ENCODE measurements around the gene ZNF608. TPM values are rescaled to one million over a fixed set of nuclear protein-coding genes. Genes with fewer than 3 reads are reported as not detected.
A peak's percentile ranks its signal among the peaks of the same experiment; 100 is the strongest.

The ZNF608 gene
- total RNA-seq, 1 experiment from 2014 or later: 17.5 TPM

- Histone ChIP-seq H3K9me3 (0 out of 2 replicates have a peak, but pooled peaks cover 3% of the 10 kb centered on the region), H3K4me3 (ENCODE audit: low read depth, low read length) (no peak overlapping the region), H3K27me3 (replicated peaks; ENCODE audit: control insufficient read depth, insufficient read depth, low read length) (no peaks in the 10 kb centered on the region), H3K4me1 (peaks cover 41% of the 10 kb centered on the region), H3K36me3 (ENCODE audit: control insufficient read depth, insufficient read depth, low read length) (no peaks in the 10 kb centered on the region; the same call in 1 of the 2 replicates)
- Mint-ChIP-seq H3K27me3 (ENCODE audit: insufficient read depth, unreplicated experiment) (no peaks in the 10 kb centered on the region), H3K4me1 (ENCODE audit: low read depth, unreplicated experiment) (peaks cover 29% of the 10 kb centered on the region), H3K4me3 (ENCODE audit: unreplicated experiment) (peak overlapping the region; percentile 15), H3K27ac (ENCODE audit: unreplicated experiment) (peak overlapping the region; percentile 5), H3K9me3 (ENCODE audit: unreplicated experiment) (no peaks in the 10 kb centered on the region), H3K36me3 (ENCODE audit: insufficient read depth, unreplicated experiment) (no peaks in the 10 kb centered on the region)
- TF ChIP-seq, protein P1, sequence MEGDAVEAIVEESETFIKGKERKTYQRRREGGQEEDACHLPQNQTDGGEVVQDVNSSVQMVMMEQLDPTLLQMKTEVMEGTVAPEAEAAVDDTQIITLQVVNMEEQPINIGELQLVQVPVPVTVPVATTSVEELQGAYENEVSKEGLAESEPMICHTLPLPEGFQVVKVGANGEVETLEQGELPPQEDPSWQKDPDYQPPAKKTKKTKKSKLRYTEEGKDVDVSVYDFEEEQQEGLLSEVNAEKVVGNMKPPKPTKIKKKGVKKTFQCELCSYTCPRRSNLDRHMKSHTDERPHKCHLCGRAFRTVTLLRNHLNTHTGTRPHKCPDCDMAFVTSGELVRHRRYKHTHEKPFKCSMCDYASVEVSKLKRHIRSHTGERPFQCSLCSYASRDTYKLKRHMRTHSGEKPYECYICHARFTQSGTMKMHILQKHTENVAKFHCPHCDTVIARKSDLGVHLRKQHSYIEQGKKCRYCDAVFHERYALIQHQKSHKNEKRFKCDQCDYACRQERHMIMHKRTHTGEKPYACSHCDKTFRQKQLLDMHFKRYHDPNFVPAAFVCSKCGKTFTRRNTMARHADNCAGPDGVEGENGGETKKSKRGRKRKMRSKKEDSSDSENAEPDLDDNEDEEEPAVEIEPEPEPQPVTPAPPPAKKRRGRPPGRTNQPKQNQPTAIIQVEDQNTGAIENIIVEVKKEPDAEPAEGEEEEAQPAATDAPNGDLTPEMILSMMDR (IDR thresholded peaks at IDR 0.05; ENCODE audit: insufficient read depth in 1 of 2, low read depth in 1 of 2, low read length in 1 of 2, severe bottlenecking in 1 of 2, unreplicated experiment in 1 of 2): no peak
- no TSS peak for BruUV-seq (replicated peaks)
- CTCF ChIA-PET: interaction anchor here (0.7 kb wide), 1 partner anchor 24 kb away, joined by 6 read pairs; no protein-coding TSS in a partner anchor
- POLR2A ChIA-PET: no interaction called here
- intact Hi-C loops (cut with micrococcal nuclease; ENCODE audit: unreplicated experiment): no loop called here
- DNase-seq: no peak
These were observed 21.9 kb downstream of the ZNF608 start for GRCh38 chr5:124724357-124725039.

GRCh38 chr5:124721229-124721735 lies 25.2 kb downstream of the ZNF608 start:
- Histone ChIP-seq H3K36me3 (ENCODE audit: control insufficient read depth, insufficient read depth, low read length) (no peaks in the 10 kb centered on the region; the same call in 1 of the 2 replicates), H3K9me3 (0 out of 2 replicates have a peak, but pooled peaks cover 3% of the 10 kb centered on the region), H3K4me3 (ENCODE audit: low read depth, low read length) (no peak overlapping the region), H3K27me3 (replicated peaks; ENCODE audit: control insufficient read depth, insufficient read depth, low read length) (no peaks in the 10 kb centered on the region), H3K4me1 (peaks cover 58% of the 10 kb centered on the region)
- Mint-ChIP-seq H3K27me3 (ENCODE audit: insufficient read depth, unreplicated experiment) (no peaks in the 10 kb centered on the region), H3K4me1 (ENCODE audit: low read depth, unreplicated experiment) (peaks cover 43% of the 10 kb centered on the region), H3K27ac (ENCODE audit: unreplicated experiment) (no peak overlapping the region), H3K4me3 (ENCODE audit: unreplicated experiment) (no peak overlapping the region), H3K36me3 (ENCODE audit: insufficient read depth, unreplicated experiment) (no peaks in the 10 kb centered on the region), H3K9me3 (ENCODE audit: unreplicated experiment) (no peaks in the 10 kb centered on the region)
- TF ChIP-seq, protein P1 (IDR thresholded peaks at IDR 0.05; ENCODE audit: insufficient read depth in 1 of 2, low read depth in 1 of 2, low read length in 1 of 2, severe bottlenecking in 1 of 2, unreplicated experiment in 1 of 2): no peak
- no peak for DNase-seq
- POLR2A ChIA-PET: no interaction called here
- CTCF ChIA-PET: no interaction called here
- no TSS peak for BruUV-seq (replicated peaks)
- intact Hi-C loops (cut with micrococcal nuclease; ENCODE audit: unreplicated experiment): no loop called here

GRCh38 chr5:124720593-124720992 lies 25.8 kb downstream of the ZNF608 start:
- CTCF ChIA-PET: no interaction called here
- POLR2A ChIA-PET: no interaction called here
- no TSS peak for BruUV-seq (replicated peaks)

More at GRCh38 chr5:124720593-124720992, 25.8 kb downstream of the ZNF608 start:
- TF ChIP-seq, protein P1 (IDR thresholded peaks at IDR 0.05; ENCODE audit: insufficient read depth in 1 of 2, low read depth in 1 of 2, low read length in 1 of 2, severe bottlenecking in 1 of 2, unreplicated experiment in 1 of 2): no peak
- H3K27me3 ChIP-seq (replicated peaks; ENCODE audit: control insufficient read depth, insufficient read depth, low read length): no peaks in the 10 kb centered on the region
- no peak overlapping the region for H3K27ac Mint-ChIP-seq (ENCODE audit: unreplicated experiment)
- no peaks in the 10 kb centered on the region for H3K36me3 ChIP-seq (ENCODE audit: control insufficient read depth, insufficient read depth, low read length)
- no peaks in the 10 kb centered on the region for H3K27me3 Mint-ChIP-seq (ENCODE audit: insufficient read depth, unreplicated experiment)
- no peak for DNase-seq
- intact Hi-C loops (cut with micrococcal nuclease; ENCODE audit: unreplicated experiment): no loop called here
- no peaks in the 10 kb centered on the region for H3K9me3 Mint-ChIP-seq (ENCODE audit: unreplicated experiment)
- H3K4me1 Mint-ChIP-seq (ENCODE audit: low read depth, unreplicated experiment): peaks cover 36% of the 10 kb centered on the region
- no peaks in the 10 kb centered on the region for H3K36me3 Mint-ChIP-seq (ENCODE audit: insufficient read depth, unreplicated experiment)
- 0 out of 2 replicates have a peak, but pooled peaks cover 3% of the 10 kb centered on the region for H3K9me3 ChIP-seq
- peaks cover 58% of the 10 kb centered on the region for H3K4me1 ChIP-seq
- no peak overlapping the region for H3K4me3 ChIP-seq (ENCODE audit: low read depth, low read length)
- H3K4me3 Mint-ChIP-seq (ENCODE audit: unreplicated experiment): no peak overlapping the region
